Cerebellar cortex (tissue), 1 donor: ENCODE measurements around the gene PSTPIP1.

ENCODE experiments used
- DNase-seq: peaks from one replicate; pipeline ENCODE4 v3.0.0-alpha.2; 2015; ENCODE audit warnings: low spot score

The PSTPIP1 gene

DNA sequence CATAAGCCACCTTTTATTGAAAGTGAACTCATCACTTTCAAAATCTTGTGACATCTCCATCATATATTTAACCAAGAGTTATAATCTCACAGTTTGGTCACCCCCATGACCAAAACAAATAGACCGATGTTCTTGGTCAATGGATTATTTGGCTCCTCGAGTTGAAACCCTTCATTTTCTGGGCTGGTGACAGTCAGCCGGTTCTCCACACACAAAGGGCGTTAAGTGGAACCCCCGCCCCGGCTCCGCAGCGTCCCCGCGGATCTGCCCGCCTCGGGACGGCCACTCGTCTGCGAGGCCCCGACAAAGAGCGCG lies 75.2 kb downstream of the PSTPIP1 start:
- DNase-seq: no peak

DNA sequence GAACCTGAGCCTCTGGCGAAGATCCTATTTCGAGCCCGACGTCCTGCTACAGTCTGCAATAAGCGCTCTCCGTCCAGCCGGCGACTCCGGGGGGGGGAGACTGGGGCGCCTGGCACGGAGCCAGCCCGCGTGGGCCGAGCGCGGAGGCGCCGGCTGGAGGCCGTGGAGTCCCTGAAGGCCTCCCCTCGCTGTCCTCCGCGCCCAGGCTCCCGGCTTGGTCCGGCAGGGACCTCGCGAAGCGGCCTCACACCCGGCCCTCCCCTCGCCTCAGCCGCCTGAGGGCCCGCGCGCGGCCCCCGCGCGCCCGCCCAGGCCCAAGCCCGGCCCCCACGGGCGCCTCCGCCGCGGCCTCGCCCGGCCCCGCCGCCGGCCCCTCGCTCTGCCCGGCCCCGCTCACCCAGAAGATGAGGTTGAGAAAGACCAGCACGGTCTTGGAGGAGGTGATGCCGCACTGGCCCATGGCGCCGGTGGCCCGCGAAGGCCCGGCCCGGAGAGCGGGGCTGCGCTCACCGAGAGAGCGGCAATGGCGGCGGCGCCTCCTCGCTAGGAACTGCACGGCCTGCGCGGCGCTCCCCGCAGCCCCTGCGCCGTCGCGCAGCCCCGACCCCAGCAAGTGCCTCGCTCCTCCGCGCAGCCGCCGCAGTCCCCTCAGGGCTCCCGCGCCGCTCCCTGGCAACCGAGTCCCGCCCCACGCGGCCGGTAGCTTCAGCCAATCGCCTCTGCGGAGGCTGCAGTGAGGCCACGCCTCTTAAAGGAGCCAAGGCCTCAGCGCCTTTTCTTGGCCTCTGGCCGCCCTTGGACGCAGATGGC lies 75.8 kb downstream of the PSTPIP1 start, which contains the start of gene TSPAN3:
Gene TSPAN3, minus strand, starts transcription at position 615 of the 810 bp plus-strand sequence. Its CDS starts 155 bp downstream, at position 460.
- peak; percentile 94 for DNase-seq

DNA sequence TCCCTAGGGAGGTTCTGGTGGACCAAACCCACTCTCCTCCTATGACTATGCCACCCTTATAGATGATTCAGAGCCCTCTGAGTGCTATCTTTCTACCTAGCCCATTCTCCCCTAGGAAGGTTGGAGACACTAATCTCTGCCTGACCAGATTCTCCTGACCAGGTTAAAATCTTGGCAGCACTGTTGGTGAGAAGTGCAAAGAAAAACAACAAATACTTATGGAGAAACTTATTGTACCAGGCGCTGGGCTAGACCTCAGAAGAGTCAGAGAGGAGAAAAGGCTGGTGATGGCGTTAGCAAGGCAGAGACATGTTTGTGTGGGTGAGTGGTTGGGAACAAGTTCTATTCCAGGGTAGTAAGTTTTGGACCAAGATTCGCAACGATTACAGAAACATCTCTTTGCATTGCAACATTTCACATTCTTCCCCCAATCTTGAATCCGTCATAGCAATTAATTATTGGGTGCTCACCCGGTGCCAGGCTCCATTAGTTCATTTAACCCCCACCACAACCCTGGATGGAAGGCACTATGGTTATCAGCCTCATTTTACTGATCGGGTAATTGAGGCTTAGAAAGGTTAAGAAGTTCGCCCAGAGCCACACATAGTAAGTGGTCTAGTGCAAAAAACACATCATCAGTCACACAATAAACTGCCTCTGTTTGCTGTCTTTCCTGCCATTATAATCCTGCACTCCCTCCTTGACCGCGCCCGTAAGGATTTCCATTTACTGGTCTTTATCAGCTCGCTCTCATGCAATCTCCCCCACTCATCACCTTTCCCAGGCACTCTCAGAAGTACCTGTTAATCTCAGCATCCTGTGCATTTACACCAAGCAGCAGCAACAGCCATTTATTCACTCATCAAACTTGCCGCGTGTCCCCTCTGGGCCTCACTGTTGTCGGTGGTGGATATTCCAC lies 76.6 kb downstream of the PSTPIP1 start:
- DNase-seq: no peak

DNA sequence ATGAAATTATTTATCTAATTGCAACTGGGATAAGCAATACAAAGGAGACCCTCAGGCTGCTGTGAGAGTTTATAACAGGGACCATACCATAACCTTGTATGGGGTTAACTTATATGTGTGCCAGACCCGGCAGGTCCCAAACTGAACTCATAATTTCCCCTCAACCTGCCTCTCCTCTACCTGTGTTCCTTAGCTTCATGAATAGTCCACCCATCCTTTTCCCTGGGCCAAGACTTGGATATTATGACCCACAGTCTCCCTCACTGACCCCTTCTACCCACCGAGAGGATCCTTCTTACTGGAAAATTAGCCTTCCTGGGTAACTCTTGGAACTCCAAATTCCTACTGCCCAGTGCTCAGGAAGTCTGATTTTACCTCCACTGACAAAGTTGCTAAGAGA lies 79.4 kb downstream of the PSTPIP1 start:
- no peak for DNase-seq

DNA sequence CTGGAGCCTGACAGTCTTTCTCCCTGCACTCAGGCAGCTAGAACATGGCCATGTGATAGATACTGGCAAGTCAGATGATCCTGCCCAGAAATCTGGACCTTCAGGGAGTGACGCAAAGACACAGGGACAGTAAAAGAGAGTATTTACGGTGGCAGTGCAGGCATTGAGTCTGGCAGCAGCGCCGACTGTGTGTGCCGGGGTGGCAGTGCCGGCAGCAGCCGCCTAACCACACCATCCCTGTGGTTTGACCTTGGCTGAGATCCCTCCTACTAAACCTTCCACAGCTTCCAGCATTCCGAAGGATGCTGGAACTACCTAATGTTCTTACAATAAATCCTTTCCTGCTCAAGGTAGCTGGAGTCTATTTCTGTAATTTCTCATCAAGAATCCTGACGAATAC lies 80.6 kb downstream of the PSTPIP1 start:
- DNase-seq: peak; percentile 27

DNA sequence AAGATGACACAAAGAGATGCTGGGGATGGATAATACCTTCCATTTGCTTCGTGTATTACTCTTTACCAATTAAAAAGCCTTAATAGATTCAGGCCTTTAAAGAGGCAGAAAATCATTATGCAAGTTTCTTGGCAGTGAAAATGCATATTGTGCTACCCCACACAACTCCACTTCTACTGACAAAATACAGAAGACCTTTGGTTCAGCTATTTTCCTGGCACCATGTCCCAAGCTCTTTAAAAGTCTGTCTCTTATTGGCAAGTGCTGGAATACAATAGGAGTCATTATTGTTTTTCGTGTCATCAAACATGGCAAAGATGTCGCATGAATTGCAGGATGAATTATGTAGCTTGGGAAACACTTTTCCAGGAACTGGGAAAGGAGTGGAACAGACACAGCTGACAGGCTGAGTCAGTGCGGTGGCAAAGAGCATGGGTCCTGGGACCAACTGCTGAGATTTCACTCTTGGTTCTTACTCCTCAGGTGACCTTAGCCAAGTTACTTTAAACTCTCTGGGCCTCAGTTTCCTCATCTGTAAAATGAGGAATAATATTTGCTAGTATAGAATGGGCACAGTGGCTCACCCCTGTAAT lies 81.5 kb downstream of the PSTPIP1 start:
- DNase-seq: no peak

DNA sequence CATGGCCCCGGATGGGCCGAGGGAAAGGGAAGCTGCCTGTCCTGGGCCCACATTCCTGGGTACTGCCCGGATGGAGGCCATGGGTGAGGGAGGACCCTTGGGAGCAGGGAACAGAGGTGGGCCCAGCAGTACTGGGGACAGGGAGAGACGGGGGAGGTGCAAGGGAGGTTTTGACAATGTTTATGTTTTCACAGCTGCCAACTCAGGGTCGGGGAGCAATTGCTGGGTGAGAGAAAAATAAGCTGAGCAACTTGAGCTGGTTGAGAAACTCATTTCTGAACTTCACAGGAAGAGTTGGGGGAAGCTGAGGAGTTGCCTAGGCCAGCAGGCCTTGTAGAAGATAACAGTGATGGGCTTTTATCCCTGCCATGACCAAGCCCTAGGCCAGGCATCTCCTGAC lies 87.0 kb downstream of the PSTPIP1 start:
- DNase-seq: no peak

DNA sequence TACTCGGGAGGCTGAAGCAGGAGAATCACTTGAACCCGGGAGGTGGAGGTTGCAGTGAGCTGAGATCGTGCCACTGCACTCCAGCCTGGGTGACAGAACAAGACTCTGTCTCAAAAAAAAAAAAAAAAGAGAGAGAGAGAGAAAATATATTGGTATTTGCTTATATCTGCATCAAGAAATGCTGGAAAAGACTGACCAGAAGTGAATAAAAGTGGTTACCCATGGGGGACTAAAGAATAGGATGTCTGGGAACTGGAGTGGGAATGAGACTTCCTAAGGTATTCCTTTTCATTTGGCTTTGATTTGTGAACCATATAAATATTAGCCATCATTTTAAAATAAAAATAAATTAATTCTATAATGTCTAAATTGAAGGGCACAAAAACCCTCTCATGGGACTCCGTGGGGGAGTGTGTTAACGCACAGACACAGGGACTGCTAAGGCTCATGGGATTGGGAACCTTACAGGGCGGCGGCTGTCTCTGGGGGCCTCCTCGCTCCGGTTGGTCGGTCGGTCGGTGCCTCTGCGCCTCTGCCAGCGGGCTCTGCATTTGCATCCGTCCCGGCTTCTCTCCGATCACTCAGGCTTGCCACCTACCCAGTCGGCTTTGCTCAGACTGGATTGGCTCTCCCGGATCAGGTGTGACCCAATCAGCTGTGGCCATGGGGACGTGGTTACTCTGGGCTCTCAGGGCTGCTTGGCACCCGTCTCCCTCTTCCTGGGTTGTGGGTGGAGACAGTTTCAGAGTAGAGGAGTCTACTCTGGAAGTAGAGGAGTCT lies 88.6 kb downstream of the PSTPIP1 start:
- peak; percentile 86 for DNase-seq

DNA sequence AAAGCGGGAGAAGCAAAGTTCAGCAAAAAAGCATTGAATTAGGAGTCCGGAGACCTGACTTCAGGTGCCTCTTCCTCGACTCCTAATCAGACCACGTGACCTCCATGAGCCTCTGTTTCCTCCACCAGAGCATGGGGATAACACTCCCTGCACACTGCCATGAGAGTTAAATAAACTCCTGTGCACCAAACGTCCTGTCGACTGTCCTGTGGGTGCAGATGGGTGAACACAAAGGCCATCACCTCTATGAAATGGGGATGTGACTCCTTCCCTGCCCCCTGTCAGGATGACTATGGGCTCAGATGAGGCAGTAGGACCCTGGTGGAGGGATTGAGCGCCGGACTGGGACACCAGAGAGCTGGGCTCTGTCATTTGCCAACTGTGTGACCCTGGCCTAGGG lies 89.5 kb downstream of the PSTPIP1 start:
- DNase-seq: no peak

DNA sequence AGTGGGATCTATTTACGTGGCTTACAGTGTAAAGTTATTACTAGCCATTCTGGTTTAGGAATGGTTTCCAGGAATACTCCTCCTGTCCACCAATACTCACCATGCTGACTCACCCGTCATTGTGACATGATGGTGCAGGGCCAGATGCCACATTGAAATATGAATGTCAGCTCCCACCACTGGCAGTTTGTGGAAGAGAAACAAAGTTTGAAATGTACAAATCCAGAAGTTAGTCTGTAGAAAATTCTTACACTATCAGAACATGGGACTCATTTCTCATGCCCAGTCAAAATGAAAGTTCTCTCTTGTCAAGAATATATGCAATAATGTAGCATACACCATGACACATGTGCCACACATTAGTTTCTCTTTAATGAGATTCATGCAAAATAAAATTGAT lies 90.4 kb downstream of the PSTPIP1 start:
- no peak for DNase-seq
